GM19351 (cell line): ENCODE results near the gene LRP1B.

Experiments
- ATAC-seq: cut with Tn5 transposase; IDR thresholded peaks from one replicate; pipeline ENCODE4 v1.9.1; 2021; ENCODE audit warnings: mild to moderate bottlenecking, moderate library complexity; ENCODE audit not compliant: unreplicated experiment

LRP1B gene

DNA sequence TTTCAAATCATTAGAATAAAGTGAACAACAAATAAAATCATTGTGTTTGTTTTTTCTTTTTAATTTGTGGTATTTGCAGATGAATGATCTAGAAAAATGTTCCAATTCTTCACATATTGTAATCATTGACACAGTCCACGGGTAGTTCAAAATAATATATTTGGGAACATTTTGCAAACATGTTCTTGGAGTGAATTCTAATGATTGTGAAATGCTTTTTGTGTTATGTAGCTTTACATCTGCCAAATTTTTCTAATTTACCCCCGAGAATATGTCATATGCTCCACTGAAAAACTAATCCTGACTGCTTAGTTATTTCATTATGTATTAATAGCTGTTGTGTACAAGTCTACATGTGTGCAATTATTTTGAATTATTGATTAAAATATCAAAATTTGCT lies 1882.2 kb downstream of the LRP1B start:
- no peak for ATAC-seq

GRCh38 chr2:140247451-140248195 lies 1883.2 kb downstream of the LRP1B start:
- ATAC-seq: no peak

- no peak for ATAC-seq
Observed at GRCh38 chr2:140246957-140247356, 1883.9 kb downstream of the LRP1B start.

DNA sequence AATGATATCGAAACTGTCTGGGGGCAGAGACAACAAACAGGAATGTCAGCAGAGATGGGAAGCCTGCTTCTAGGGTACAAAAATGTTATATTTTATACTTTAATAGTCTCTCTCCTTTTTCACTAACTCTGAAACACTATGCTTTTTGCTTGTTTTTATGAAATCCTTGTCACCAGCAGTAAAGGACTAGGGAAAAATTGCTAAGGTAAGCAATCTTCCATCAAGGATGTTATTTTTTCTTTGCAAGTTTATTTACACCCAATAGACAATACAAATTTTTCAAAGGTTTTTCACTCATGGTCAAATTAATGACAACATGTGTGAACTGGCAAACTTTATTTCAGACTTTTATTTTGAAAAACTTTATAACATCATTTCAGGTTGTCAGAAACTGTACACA lies 1884.8 kb downstream of the LRP1B start:
- ATAC-seq: no peak

- no peak for ATAC-seq
Observed at GRCh38 chr2:140242889-140243288, 1887.9 kb downstream of the LRP1B start.

DNA sequence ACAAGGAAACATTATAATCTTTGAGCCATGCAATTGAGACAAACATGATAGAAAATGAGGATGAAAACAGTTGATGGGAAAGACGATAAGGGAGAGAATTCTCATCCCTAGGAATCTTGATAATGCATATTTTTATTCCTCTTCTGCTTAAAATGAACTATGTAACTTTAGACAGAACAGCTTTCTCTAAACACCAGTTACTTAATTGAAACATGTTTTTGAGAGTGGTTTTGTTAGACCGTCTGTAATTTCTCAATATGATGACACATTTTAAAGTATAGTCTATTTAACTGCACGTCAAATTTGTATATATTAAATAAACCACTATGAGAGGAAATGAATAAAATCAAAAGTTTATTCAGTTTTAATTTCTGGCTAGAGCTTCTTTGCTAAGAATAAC lies 1896.7 kb downstream of the LRP1B start:
- no peak for ATAC-seq

- ATAC-seq: no peak
Observed at GRCh38 chr2:140210963-140211362, 1919.9 kb downstream of the LRP1B start.

DNA sequence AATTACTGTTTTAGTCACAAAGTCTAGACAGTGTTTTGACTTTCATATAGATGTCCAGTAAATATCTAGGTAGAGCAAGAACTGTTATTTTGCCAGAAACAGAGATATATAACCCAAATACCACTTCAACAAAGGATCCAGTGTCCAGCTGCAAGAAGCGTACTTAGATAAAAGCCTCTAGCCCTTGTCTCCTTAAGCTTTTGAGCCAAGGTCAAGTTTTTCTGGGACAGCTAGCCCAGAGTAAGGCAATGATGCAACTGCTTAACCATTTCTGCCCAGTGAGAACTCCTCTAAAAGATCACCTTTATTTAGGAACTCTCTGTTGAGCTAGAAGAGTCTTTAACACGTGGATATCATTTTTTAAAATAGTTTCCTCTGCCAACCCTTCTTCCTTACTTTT lies 1925.7 kb downstream of the LRP1B start:
- no peak for ATAC-seq

- no peak for ATAC-seq
Observed at GRCh38 chr2:140203347-140203746, 1927.5 kb downstream of the LRP1B start.

DNA sequence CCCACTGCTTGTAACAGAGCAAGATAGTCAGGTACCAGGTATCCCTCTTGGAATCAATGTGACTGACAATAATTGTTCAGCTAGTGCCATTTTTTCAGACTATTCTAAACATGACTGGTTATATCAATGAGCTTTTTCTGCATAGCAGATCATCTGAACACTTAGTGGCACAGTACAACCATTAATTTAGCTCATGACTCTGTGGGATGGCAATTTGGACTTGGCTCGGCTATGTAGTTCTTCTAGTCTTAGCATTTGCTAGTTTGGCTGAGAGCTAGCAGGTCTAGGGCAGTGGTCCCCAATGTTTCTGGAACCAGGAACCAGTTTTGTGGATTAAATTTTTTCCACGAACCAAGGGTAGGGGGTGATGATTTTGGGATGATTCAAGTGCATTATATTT lies 1929.2 kb downstream of the LRP1B start:
- no peak for ATAC-seq

- ATAC-seq: no peak
Observed at GRCh38 chr2:140200764-140201163, 1930.1 kb downstream of the LRP1B start.

- ATAC-seq: no peak
Observed at GRCh38 chr2:140200307-140200706, 1930.5 kb downstream of the LRP1B start.

DNA sequence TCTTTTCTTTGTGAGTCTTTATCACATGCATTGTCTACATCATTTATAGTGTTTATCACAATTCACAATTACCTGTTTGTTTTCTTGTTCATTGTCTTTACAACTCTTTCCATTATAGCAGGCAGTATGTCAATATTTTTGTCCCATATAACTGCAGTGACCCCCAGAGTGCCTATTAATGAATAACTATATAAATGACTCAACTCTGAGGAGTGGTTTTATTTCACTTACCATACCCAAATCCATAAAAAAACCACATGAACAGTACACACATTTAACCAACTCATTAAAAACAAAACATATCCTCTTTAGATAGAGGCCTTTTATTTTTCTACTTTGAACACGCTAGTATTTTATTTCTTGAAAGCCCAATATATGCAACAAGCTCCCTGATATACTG lies 1931.5 kb downstream of the LRP1B start:
- ATAC-seq: no peak

DNA sequence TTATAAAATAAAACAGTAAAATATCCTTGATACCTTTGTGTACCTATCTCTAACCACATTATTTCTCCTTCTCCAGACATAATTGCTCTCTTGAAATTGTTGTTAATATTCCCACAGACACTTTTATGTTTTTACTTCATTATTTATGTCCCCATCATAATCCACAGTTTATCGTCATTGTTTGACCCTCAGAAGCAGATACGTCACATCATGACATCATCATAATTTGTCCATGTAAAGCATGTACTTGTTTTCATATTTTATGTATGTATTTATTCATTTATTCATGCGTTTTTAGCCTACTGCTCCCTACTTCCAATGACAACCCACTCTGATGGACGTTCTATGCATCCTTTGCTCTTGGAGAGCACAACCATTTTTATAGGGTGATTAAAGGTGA lies 1943.7 kb downstream of the LRP1B start:
- no peak for ATAC-seq

DNA sequence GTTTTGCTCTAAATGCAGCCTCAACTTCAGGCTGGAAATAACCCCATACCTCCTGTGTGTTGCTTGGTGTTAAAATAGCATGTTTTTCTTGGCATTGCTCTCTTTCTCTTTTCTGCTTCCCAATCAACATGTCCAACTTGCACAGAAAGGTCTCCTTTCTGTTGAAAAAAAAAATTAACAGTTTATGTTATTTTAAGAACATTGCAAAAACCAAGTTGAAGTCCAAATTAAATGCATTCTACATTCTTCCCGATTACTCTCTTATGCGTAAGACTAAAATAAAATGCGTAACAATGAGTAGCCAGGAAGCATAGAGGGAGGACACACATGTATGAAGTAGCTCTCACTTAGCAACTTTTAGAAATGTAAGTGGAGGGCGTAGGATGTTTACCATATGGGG lies 1944.5 kb downstream of the LRP1B start:
- ATAC-seq: no peak

- ATAC-seq: no peak
Observed at GRCh38 chr2:140185076-140185475, 1945.7 kb downstream of the LRP1B start.

DNA sequence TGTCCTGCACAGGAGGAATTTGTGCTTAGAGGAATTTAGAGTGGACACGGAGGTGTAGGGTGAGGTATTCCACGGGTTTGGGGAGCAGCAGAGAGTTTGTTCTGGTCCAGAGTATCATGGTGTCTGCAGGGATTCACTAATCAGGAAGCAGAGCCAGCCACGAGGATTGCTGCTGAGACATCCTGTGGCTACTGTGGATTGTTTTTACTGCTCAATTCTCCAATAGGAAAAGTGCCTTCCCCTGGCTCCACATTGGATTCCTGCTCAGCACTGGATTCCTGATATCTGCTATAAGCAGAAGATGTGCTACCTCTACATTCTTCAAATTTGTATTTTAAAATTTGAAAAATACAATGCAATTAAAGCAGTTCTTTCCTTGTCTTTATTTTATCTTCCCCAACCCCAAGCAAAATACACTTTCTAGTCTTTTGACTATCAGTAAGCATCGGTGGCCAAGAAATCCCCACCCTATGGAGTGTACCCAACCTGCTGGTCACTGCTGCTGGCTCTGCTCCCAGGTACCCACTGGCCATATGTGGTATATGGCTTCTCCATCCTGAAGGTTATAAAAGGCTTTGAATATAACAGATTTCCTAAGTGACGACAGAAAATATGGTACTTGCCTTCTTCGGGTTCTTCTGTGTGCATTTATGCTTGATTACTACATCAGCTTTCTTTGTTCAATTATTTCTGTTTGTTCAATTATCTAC lies 1947.6 kb downstream of the LRP1B start:
- no peak for ATAC-seq
